Stimulated activated naive CD4-positive, alpha-beta T cell (primary cell): ENCODE measurements around the gene GRIK3.

Source experiments
- DNase-seq, 6 experiments: peaks; one replicate each; lab custom pipeline; 2025; lab: John Stamatoyannopoulos, UW

GRIK3 gene

GRCh38 chr1:36852586-36852985 lies 181.7 kb downstream of the GRIK3 start:
- no peak for DNase-seq

- DNase-seq = no peak
Observed at GRCh38 chr1:36851595-36851994, 182.7 kb downstream of the GRIK3 start.

GRCh38 chr1:36851087-36851486 lies 183.2 kb downstream of the GRIK3 start:
- no peak for DNase-seq

- no peak for DNase-seq
Observed at GRCh38 chr1:36849956-36850355, 184.4 kb downstream of the GRIK3 start.

- no peak for DNase-seq
Observed at GRCh38 chr1:36847761-36848160, 186.6 kb downstream of the GRIK3 start.

- DNase-seq = no peak
Observed at GRCh38 chr1:36847186-36847585, 187.1 kb downstream of the GRIK3 start.

GRCh38 chr1:36846357-36846756 lies 188.0 kb downstream of the GRIK3 start:
- no peak for DNase-seq

- no peak for DNase-seq
Observed at GRCh38 chr1:36845802-36846201, 188.5 kb downstream of the GRIK3 start.

GRCh38 chr1:36844917-36845316 lies 189.4 kb downstream of the GRIK3 start:
- DNase-seq = no peak

GRCh38 chr1:36843906-36844610 lies 190.3 kb downstream of the GRIK3 start:
- DNase-seq = no peak

GRCh38 chr1:36843027-36843426 lies 191.3 kb downstream of the GRIK3 start:
- no peak for DNase-seq

GRCh38 chr1:36842448-36842847 lies 191.9 kb downstream of the GRIK3 start:
- DNase-seq = no peak

GRCh38 chr1:36839485-36839884 lies 194.8 kb downstream of the GRIK3 start:
- DNase-seq = no peak

- DNase-seq = no peak
Observed at GRCh38 chr1:36838888-36839287, 195.4 kb downstream of the GRIK3 start.

GRCh38 chr1:36836916-36837315 lies 197.4 kb downstream of the GRIK3 start:
- DNase-seq = no peak

- no peak for DNase-seq
Observed at GRCh38 chr1:36836196-36836883, 198.0 kb downstream of the GRIK3 start.

- DNase-seq = no peak
Observed at GRCh38 chr1:36835696-36836095, 198.6 kb downstream of the GRIK3 start.

- no peak for DNase-seq
Observed at GRCh38 chr1:36835017-36835695, 199.2 kb downstream of the GRIK3 start.

GRCh38 chr1:36834586-36834985 lies 199.7 kb downstream of the GRIK3 start:
- no peak for DNase-seq

GRCh38 chr1:36831186-36831810 lies 203.0 kb downstream of the GRIK3 start:
- DNase-seq = no peak

- no peak for DNase-seq
Observed at GRCh38 chr1:36829961-36830360, 204.4 kb downstream of the GRIK3 start.

GRCh38 chr1:36829066-36829465 lies 205.2 kb downstream of the GRIK3 start:
- no peak for DNase-seq

- no peak for DNase-seq
Observed at GRCh38 chr1:36825226-36825625, 209.1 kb downstream of the GRIK3 start.
